Activated CD4-positive, alpha-beta T cell treated with anti-CD3 and anti-CD28 coated beads, Interleukin-2, amount 10 ng/mL, durations not matched to agents 24 days and 14 days (primary cell): ENCODE data around the gene TNC. TPM values are rescaled to one million over a fixed set of nuclear protein-coding genes. Genes with fewer than 3 reads are reported as not detected.

Experiments used
- DNase-seq: peaks from one replicate; pipeline ENCODE4 v3.0.0; 2022
- H3K27ac Mint-ChIP-seq: one replicate; pipeline ENCODE4 v1.8.0; 2022; ENCODE audit warnings: mild to moderate bottlenecking, mixed read lengths
- H3K27me3 Mint-ChIP-seq: one replicate; pipeline ENCODE4 v1.8.0; 2022; ENCODE audit warnings: mixed read lengths
- H3K36me3 Mint-ChIP-seq: one replicate; pipeline ENCODE4 v1.8.0; 2022; ENCODE audit warnings: low read depth, mild to moderate bottlenecking, mixed read lengths
- H3K4me1 Mint-ChIP-seq: one replicate; pipeline ENCODE4 v1.8.0; 2021; ENCODE audit warnings: mixed read lengths
- H3K4me3 Mint-ChIP-seq: one replicate; pipeline ENCODE4 v1.8.0; 2022; ENCODE audit warnings: mild to moderate bottlenecking, moderate library complexity, mixed read lengths
- H3K9me3 Mint-ChIP-seq: one replicate; pipeline ENCODE4 v1.8.0; 2021; ENCODE audit warnings: mixed read lengths
- intact Hi-C: fragments of 100-400 bp; cut with micrococcal nuclease; formaldehyde crosslinking; loops from one replicate; pipeline ENCODE4 v1.15.1; 2023
- total RNA-seq: library from RNA; stranded (reverse); gene quantifications from 2 replicates; pipeline ENCODE4 v1.2.3, GENCODE V29; 2022

TNC gene
- total RNA-seq, 1 donor from 2014 or later: 0.98 TPM

GRCh38 chr9:115079156-115079555 is 38.8 kb downstream of the TNC start:
- H3K27ac Mint-ChIP-seq: no peak overlapping the region

GRCh38 chr9:115073456-115073855 is 44.5 kb downstream of the TNC start:
- H3K27ac Mint-ChIP-seq: no peak overlapping the region
- intact Hi-C loops: no loop called here
- peaks cover 9% of the 10 kb centered on the region for H3K27me3 Mint-ChIP-seq

More at GRCh38 chr9:115079156-115079555, 38.8 kb downstream of the TNC start:
- H3K27me3 Mint-ChIP-seq: peaks cover 12% of the 10 kb centered on the region
- no peaks in the 10 kb centered on the region for H3K36me3 Mint-ChIP-seq
- no peaks in the 10 kb centered on the region for H3K9me3 Mint-ChIP-seq
- H3K4me3 Mint-ChIP-seq: no peak overlapping the region
- no peaks in the 10 kb centered on the region for H3K4me1 Mint-ChIP-seq
- no peak for DNase-seq
- intact Hi-C loops: no loop called here

GRCh38 chr9:115071176-115071575 is 46.8 kb downstream of the TNC start:
- no peaks in the 10 kb centered on the region for H3K36me3 Mint-ChIP-seq
- DNase-seq: no peak
- H3K27ac Mint-ChIP-seq: no peak overlapping the region
- intact Hi-C loops: no loop called here
- H3K4me3 Mint-ChIP-seq: no peak overlapping the region
- peaks cover 14% of the 10 kb centered on the region for H3K27me3 Mint-ChIP-seq
- H3K4me1 Mint-ChIP-seq: no peaks in the 10 kb centered on the region
- H3K9me3 Mint-ChIP-seq: no peaks in the 10 kb centered on the region

More at GRCh38 chr9:115073456-115073855, 44.5 kb downstream of the TNC start:
- H3K36me3 Mint-ChIP-seq: no peaks in the 10 kb centered on the region
- H3K9me3 Mint-ChIP-seq: no peaks in the 10 kb centered on the region
- no peak for DNase-seq
- no peaks in the 10 kb centered on the region for H3K4me1 Mint-ChIP-seq
- no peak overlapping the region for H3K4me3 Mint-ChIP-seq

- peaks cover 17% of the 10 kb centered on the region for H3K27me3 Mint-ChIP-seq
- H3K36me3 Mint-ChIP-seq: no peaks in the 10 kb centered on the region
Measured at GRCh38 chr9:115069771-115070170, 48.2 kb downstream of the TNC start.

GRCh38 chr9:115069302-115069701 is 48.7 kb downstream of the TNC start:
- Mint-ChIP-seq H3K36me3 (no peaks in the 10 kb centered on the region), H3K4me1 (no peaks in the 10 kb centered on the region), H3K27me3 (peaks cover 17% of the 10 kb centered on the region), H3K4me3 (no peak overlapping the region), H3K9me3 (no peaks in the 10 kb centered on the region), H3K27ac (no peak overlapping the region)
- intact Hi-C loops: no loop called here
- no peak for DNase-seq

More at GRCh38 chr9:115069771-115070170, 48.2 kb downstream of the TNC start:
- intact Hi-C loops: no loop called here
- no peak for DNase-seq
- H3K9me3 Mint-ChIP-seq: no peaks in the 10 kb centered on the region
- no peaks in the 10 kb centered on the region for H3K4me1 Mint-ChIP-seq
- no peak overlapping the region for H3K27ac Mint-ChIP-seq
- H3K4me3 Mint-ChIP-seq: no peak overlapping the region

- Mint-ChIP-seq H3K9me3 (no peaks in the 10 kb centered on the region), H3K4me3 (no peak overlapping the region), H3K27ac (no peak overlapping the region), H3K27me3 (peaks cover 17% of the 10 kb centered on the region), H3K36me3 (no peaks in the 10 kb centered on the region), H3K4me1 (peaks cover 7% of the 10 kb centered on the region)
- DNase-seq: no peak
- intact Hi-C loops: no loop called here
Measured at GRCh38 chr9:115068031-115068430, 49.9 kb downstream of the TNC start.

- no peaks in the 10 kb centered on the region for H3K9me3 Mint-ChIP-seq
- no peaks in the 10 kb centered on the region for H3K36me3 Mint-ChIP-seq
- H3K4me1 Mint-ChIP-seq: peaks cover 7% of the 10 kb centered on the region
- H3K27ac Mint-ChIP-seq: no peak overlapping the region
- no peak overlapping the region for H3K4me3 Mint-ChIP-seq
- peaks cover 25% of the 10 kb centered on the region for H3K27me3 Mint-ChIP-seq
- no peak for DNase-seq
- intact Hi-C loops: no loop called here
Measured at GRCh38 chr9:115063058-115063845, 54.7 kb downstream of the TNC start.

- no peaks in the 10 kb centered on the region for H3K9me3 Mint-ChIP-seq
Measured at GRCh38 chr9:115058684-115059315, 59.2 kb downstream of the TNC start.

GRCh38 chr9:115058175-115058574 is 59.8 kb downstream of the TNC start:
- H3K4me3 Mint-ChIP-seq: no peak overlapping the region
- DNase-seq: no peak
- H3K27ac Mint-ChIP-seq: no peak overlapping the region
- peaks cover 53% of the 10 kb centered on the region for H3K27me3 Mint-ChIP-seq
- H3K4me1 Mint-ChIP-seq: peaks cover under 1% of the 10 kb centered on the region
- no peaks in the 10 kb centered on the region for H3K36me3 Mint-ChIP-seq
- intact Hi-C loops: no loop called here
- H3K9me3 Mint-ChIP-seq: no peaks in the 10 kb centered on the region

More at GRCh38 chr9:115058684-115059315, 59.2 kb downstream of the TNC start:
- no peak overlapping the region for H3K27ac Mint-ChIP-seq
- peaks cover 48% of the 10 kb centered on the region for H3K27me3 Mint-ChIP-seq
- intact Hi-C loops: no loop called here
- H3K36me3 Mint-ChIP-seq: no peaks in the 10 kb centered on the region
- peaks cover 7% of the 10 kb centered on the region for H3K4me1 Mint-ChIP-seq
- no peak overlapping the region for H3K4me3 Mint-ChIP-seq
- DNase-seq: no peak

- Mint-ChIP-seq H3K36me3 (no peaks in the 10 kb centered on the region), H3K27me3 (peaks cover 57% of the 10 kb centered on the region), H3K4me3 (no peak overlapping the region), H3K27ac (no peak overlapping the region), H3K9me3 (no peaks in the 10 kb centered on the region), H3K4me1 (no peaks in the 10 kb centered on the region)
- no peak for DNase-seq
- intact Hi-C loops: no loop called here
Measured at GRCh38 chr9:115057559-115057958, 60.4 kb downstream of the TNC start.

- DNase-seq: no peak
- no peaks in the 10 kb centered on the region for H3K36me3 Mint-ChIP-seq
- H3K4me3 Mint-ChIP-seq: no peak overlapping the region
- no peak overlapping the region for H3K27ac Mint-ChIP-seq
- intact Hi-C loops: no loop called here
- H3K4me1 Mint-ChIP-seq: no peaks in the 10 kb centered on the region
- peaks cover 58% of the 10 kb centered on the region for H3K27me3 Mint-ChIP-seq
- H3K9me3 Mint-ChIP-seq: no peaks in the 10 kb centered on the region
Measured at GRCh38 chr9:115050002-115050490, 67.9 kb downstream of the TNC start.

- H3K36me3 Mint-ChIP-seq: peaks cover 2% of the 10 kb centered on the region
- no peak overlapping the region for H3K4me3 Mint-ChIP-seq
- peaks cover 5% of the 10 kb centered on the region for H3K9me3 Mint-ChIP-seq
- DNase-seq: no peak
- peaks cover 18% of the 10 kb centered on the region for H3K4me1 Mint-ChIP-seq
- no peak overlapping the region for H3K27ac Mint-ChIP-seq
- intact Hi-C loops: no loop called here
- peaks cover 42% of the 10 kb centered on the region for H3K27me3 Mint-ChIP-seq
Measured at GRCh38 chr9:115046824-115047223, 71.1 kb downstream of the TNC start.

GRCh38 chr9:115046199-115046598 is 71.8 kb downstream of the TNC start:
- H3K4me3 Mint-ChIP-seq: no peak overlapping the region
- H3K27ac Mint-ChIP-seq: no peak overlapping the region
- peaks cover 37% of the 10 kb centered on the region for H3K27me3 Mint-ChIP-seq
- peaks cover 21% of the 10 kb centered on the region for H3K4me1 Mint-ChIP-seq
- intact Hi-C loops: no loop called here
- no peak for DNase-seq
- H3K36me3 Mint-ChIP-seq: peaks cover 2% of the 10 kb centered on the region
- H3K9me3 Mint-ChIP-seq: peaks cover 5% of the 10 kb centered on the region

- H3K27ac Mint-ChIP-seq: peak overlapping the region; percentile 89
Measured at GRCh38 chr9:115043632-115044031, 74.3 kb downstream of the TNC start.

More at GRCh38 chr9:115043632-115044031, 74.3 kb downstream of the TNC start:
- H3K4me3 Mint-ChIP-seq: no peak overlapping the region
- peaks cover 5% of the 10 kb centered on the region for H3K9me3 Mint-ChIP-seq
- peaks cover 2% of the 10 kb centered on the region for H3K36me3 Mint-ChIP-seq
- peaks cover 23% of the 10 kb centered on the region for H3K4me1 Mint-ChIP-seq
- peaks cover 23% of the 10 kb centered on the region for H3K27me3 Mint-ChIP-seq
- DNase-seq: no peak
- intact Hi-C loops: loop anchor here (1.0 kb wide), 1 partner anchor 164 kb away; no protein-coding TSS in a partner anchor
